Measurements from ENCODE around the gene SIPA1. TPM values are rescaled to one million over a fixed set of nuclear protein-coding genes. Genes with fewer than 3 reads are reported as not detected.
A peak's percentile ranks its signal among the peaks of the same experiment; 100 is the strongest.
"Not testable (repeated sequence)": the region's sequence is repeated elsewhere in the genome, so short reads cannot be mapped to it uniquely, and the experiment has no call there.

The SIPA1 gene
- total and polyA plus RNA-seq, 2 of the 13 experiments (the other 11 are each of a cell fraction or from before 2014, with no cell fraction given): 5.8 to 7.7 TPM

GRCh38 chr11:65658174-65659021, 20.5 kb downstream of the SIPA1 start:
- peaks cover 32 to 57% of the 10 kb centered on the region in 2 experiments for H3K36me3 ChIP-seq (replicated peaks in 1 of 2; ENCODE audit: control insufficient read depth in 1 of 2, insufficient read depth in 2 of 2, low read length in 2 of 2)
- H3K4me2 ChIP-seq (ENCODE audit: low read depth, low read length): no peak overlapping the region
- WGBS (ENCODE audit: low lambda C conversion rate): 94% methylated on average over 18 of the region's 21 CpGs
- TF ChIP-seq AGO2 (optimal IDR thresholded peaks at IDR 0.05; ENCODE audit: low read depth, low read length) (peak; percentile 24), ZNF543 (CRISPR knock-in tag; IDR thresholded peaks at IDR 0.05) (no peak)
- ChIA-PET POLR2A (no interaction called here), CTCF (ENCODE audit: low intra/inter-chr PET ratio, low total read pairs) (no interaction called here)
- DNase-seq (ENCODE audit: low spot score) (no peak), FAIRE-seq (no peak), ATAC-seq (no peak)
- no peak overlapping the region for H3K9ac ChIP-seq (ENCODE audit: insufficient read depth, low read depth, low read length)
- intact Hi-C loops (cut with micrococcal nuclease; ENCODE audit: unreplicated experiment) (no loop called here), in situ Hi-C loops (cut with HindIII; ENCODE audit: extremely low pct_ligation_motif_present, low pct_unique_long_range_greater_than_20kb) (no loop called here)
- no TSS peak for BruUV-seq (replicated peaks)
- peaks cover 27% of the 10 kb centered on the region for H3K4me1 ChIP-seq (ENCODE audit: insufficient read depth, low read length)
- no peak overlapping the region for H3K4me3 ChIP-seq (replicated peaks in 1 of 3; ENCODE audit: insufficient read depth in 1 of 3, low read depth in 2 of 3, low read length in 3 of 3)
- peaks cover 4% of the 10 kb centered on the region; the same call in 1 of the 2 replicates for H4K20me1 ChIP-seq (ENCODE audit: insufficient read depth, low read length)
- H3K27ac ChIP-seq (ENCODE audit: extremely low read length, insufficient read depth, low read length): no peak overlapping the region
- no peaks in the 10 kb centered on the region; a peak in 1 of 5 replicates for H3K27me3 ChIP-seq (ENCODE audit: control insufficient read depth in 1 of 2, insufficient read depth in 2 of 2, low read length in 2 of 2)
- H3K79me2 ChIP-seq (ENCODE audit: insufficient read depth, low read length): peaks cover 14% of the 10 kb centered on the region
- H3K9me3 ChIP-seq (ENCODE audit: low read length): no peaks in the 10 kb centered on the region
- H2AFZ ChIP-seq (ENCODE audit: low read length): no peak overlapping the region

- ChIA-PET POLR2A (interaction anchor here (2.1 kb wide), 1 partner anchor 7 kb away, joined by 13 read pairs; no protein-coding TSS in a partner anchor), CTCF (ENCODE audit: low intra/inter-chr PET ratio, low total read pairs) (no interaction called here)
- intact Hi-C loops (cut with micrococcal nuclease; ENCODE audit: unreplicated experiment): no loop called here
- Histone ChIP-seq H3K27me3 (ENCODE audit: control insufficient read depth in 1 of 2, insufficient read depth in 2 of 2, low read length in 2 of 2) (no peaks in the 10 kb centered on the region; a peak in 1 of 5 replicates), H3K79me2 (ENCODE audit: insufficient read depth, low read length) (peaks cover 14% of the 10 kb centered on the region), H3K27ac (ENCODE audit: extremely low read length, insufficient read depth, low read length) (no peak overlapping the region), H3K4me1 (ENCODE audit: insufficient read depth, low read length) (peaks cover 11% of the 10 kb centered on the region), H4K20me1 (ENCODE audit: insufficient read depth, low read length) (peaks cover 4% of the 10 kb centered on the region; the same call in 1 of the 2 replicates), H3K36me3 (replicated peaks in 1 of 2; ENCODE audit: control insufficient read depth in 1 of 2, insufficient read depth in 2 of 2, low read length in 2 of 2) (peaks cover 30 to 51% of the 10 kb centered on the region in 2 experiments), H3K4me2 (ENCODE audit: low read depth, low read length) (no peak overlapping the region), H2AFZ (ENCODE audit: low read length) (no peak overlapping the region), H3K4me3 (replicated peaks in 1 of 3; ENCODE audit: insufficient read depth in 1 of 3, low read depth in 2 of 3, low read length in 3 of 3) (no peak overlapping the region), H3K9ac (ENCODE audit: insufficient read depth, low read depth, low read length) (no peak overlapping the region), H3K9me3 (ENCODE audit: low read length) (no peaks in the 10 kb centered on the region)
- ATAC-seq (no peak), FAIRE-seq (no peak), DNase-seq (ENCODE audit: low spot score) (no peak)
- in situ Hi-C loops (cut with HindIII; ENCODE audit: extremely low pct_ligation_motif_present, low pct_unique_long_range_greater_than_20kb): no loop called here
- 96% methylated on average over 5 of the region's 9 CpGs for WGBS (ENCODE audit: low lambda C conversion rate)
- TF ChIP-seq STAT6 (CRISPR knock-in tag; IDR thresholded peaks at IDR 0.05; ENCODE audit: borderline replicate concordance): no peak
- no peak for TF ChIP-seq RBFOX2 (IDR thresholded peaks at IDR 0.05; ENCODE audit: low read depth, low read length)
- TF ChIP-seq ZNF251 (CRISPR knock-in tag; IDR thresholded peaks at IDR 0.05): no peak
- no peak for TF ChIP-seq JUN (CRISPR knock-in tag; IDR thresholded peaks at IDR 0.05)
- TSS peak; percentile 26 for BruUV-seq (replicated peaks)
Observed at GRCh38 chr11:65660038-65660437, 22.1 kb downstream of the SIPA1 start.

- in situ Hi-C loops (cut with HindIII; ENCODE audit: extremely low pct_ligation_motif_present, low pct_unique_long_range_greater_than_20kb); H4K20me1 ChIP-seq (ENCODE audit: insufficient read depth, low read length); H3K27me3 ChIP-seq (ENCODE audit: control insufficient read depth in 1 of 2, insufficient read depth in 2 of 2, low read length in 2 of 2); intact Hi-C loops (cut with micrococcal nuclease; ENCODE audit: unreplicated experiment); BruUV-seq (replicated peaks); H3K9me3 ChIP-seq (ENCODE audit: low read length); CTCF ChIA-PET (ENCODE audit: low intra/inter-chr PET ratio, low total read pairs); DNase-seq (ENCODE audit: low spot score); FAIRE-seq; ATAC-seq; H2AFZ ChIP-seq (ENCODE audit: low read length): not testable (repeated sequence)
- peaks cover 14% of the 10 kb centered on the region for H3K79me2 ChIP-seq (ENCODE audit: insufficient read depth, low read length)
- H3K9ac ChIP-seq (ENCODE audit: insufficient read depth, low read depth, low read length): peak overlapping the region; percentile 91; the same call in 1 of the 2 replicates
- H3K4me2 ChIP-seq (ENCODE audit: low read depth, low read length): peak overlapping the region; percentile 87; the same call in 1 of the 2 replicates
- peaks cover 27 to 43% of the 10 kb centered on the region in 2 experiments for H3K36me3 ChIP-seq (replicated peaks in 1 of 2; ENCODE audit: control insufficient read depth in 1 of 2, insufficient read depth in 2 of 2, low read length in 2 of 2)
- POLR2A ChIA-PET: interaction anchor here (1.4 to 3.6 kb wide), 4 partner anchors 8 to 46 kb away, joined by 3 to 17 read pairs (median 15); partner anchors contain the start of genes PCNX3 and SIPA1
- peak overlapping the region in 1 of 3 experiments; percentile 94; a peak in 1 of 6 replicates for H3K4me3 ChIP-seq (replicated peaks in 1 of 3; ENCODE audit: insufficient read depth in 1 of 3, low read depth in 2 of 3, low read length in 3 of 3)
- 94% methylated on average over 9 of the region's 9 CpGs for WGBS (ENCODE audit: low lambda C conversion rate)
- H3K4me1 ChIP-seq (ENCODE audit: insufficient read depth, low read length): peaks cover 10% of the 10 kb centered on the region
- peak overlapping the region; percentile 69 for H3K27ac ChIP-seq (ENCODE audit: extremely low read length, insufficient read depth, low read length)
Observed at GRCh38 chr11:65660908-65661307, 23.0 kb downstream of the SIPA1 start.
